ENCODE results near the gene SEPHS2. TPM values are rescaled to one million over a fixed set of nuclear protein-coding genes. Genes with fewer than 3 reads are reported as not detected.

SEPHS2 gene
- total and polyA plus RNA-seq, 9 donors: 13.1 to 38.9 (median 25.6) TPM

DNA sequence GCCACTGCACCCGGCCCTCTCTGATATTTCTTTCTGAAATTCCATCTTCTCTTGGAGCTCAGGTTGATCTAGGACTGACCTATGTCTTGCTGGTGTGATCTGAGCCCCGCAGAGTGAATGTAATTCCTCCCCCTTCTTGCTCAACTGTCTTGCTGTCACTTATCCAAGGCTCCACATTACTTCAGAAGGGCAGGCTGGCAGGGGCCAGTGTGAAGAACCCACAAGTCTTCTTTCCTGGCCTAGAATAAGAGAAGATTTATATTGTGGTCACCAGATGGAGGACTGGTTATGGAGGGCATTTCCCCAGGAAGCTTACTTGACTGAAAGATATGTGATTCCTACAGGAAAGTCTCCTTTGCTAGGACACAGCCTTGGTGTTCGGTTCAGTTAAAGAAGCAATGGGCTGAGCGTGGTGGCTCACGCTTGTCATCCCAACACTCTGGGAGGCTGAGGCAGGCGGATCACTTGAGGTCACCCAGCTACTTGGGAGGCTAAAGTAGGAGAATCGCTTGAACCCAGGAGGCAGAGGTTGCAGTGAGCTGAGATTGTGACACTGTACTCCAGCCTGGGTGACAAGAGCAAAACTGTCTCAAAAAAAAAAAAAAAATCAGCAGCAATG, 40.3 kb upstream of the SEPHS2 start:
- no peaks in the 10 kb centered on the region for H3K9me3 ChIP-seq
- H3K36me3 ChIP-seq: no peaks in the 10 kb centered on the region
- H3K4me3 ChIP-seq: no peak overlapping the region
- no peak for DNase-seq
- H3K27me3 ChIP-seq: no peaks in the 10 kb centered on the region
- H3K4me1 ChIP-seq (ENCODE audit: insufficient read depth): no peaks in the 10 kb centered on the region
- H3K27ac ChIP-seq: no peak overlapping the region
- WGBS, 3 donors: 77 to 88% (median 82%) methylated on average over 7 of the region's 7 CpGs
- TF ChIP-seq, protein P1, sequence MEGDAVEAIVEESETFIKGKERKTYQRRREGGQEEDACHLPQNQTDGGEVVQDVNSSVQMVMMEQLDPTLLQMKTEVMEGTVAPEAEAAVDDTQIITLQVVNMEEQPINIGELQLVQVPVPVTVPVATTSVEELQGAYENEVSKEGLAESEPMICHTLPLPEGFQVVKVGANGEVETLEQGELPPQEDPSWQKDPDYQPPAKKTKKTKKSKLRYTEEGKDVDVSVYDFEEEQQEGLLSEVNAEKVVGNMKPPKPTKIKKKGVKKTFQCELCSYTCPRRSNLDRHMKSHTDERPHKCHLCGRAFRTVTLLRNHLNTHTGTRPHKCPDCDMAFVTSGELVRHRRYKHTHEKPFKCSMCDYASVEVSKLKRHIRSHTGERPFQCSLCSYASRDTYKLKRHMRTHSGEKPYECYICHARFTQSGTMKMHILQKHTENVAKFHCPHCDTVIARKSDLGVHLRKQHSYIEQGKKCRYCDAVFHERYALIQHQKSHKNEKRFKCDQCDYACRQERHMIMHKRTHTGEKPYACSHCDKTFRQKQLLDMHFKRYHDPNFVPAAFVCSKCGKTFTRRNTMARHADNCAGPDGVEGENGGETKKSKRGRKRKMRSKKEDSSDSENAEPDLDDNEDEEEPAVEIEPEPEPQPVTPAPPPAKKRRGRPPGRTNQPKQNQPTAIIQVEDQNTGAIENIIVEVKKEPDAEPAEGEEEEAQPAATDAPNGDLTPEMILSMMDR (IDR thresholded peaks at IDR 0.05): no peak
- TF ChIP-seq POLR2A (IDR thresholded peaks at IDR 0.05) (no peak), EP300 (IDR thresholded peaks at IDR 0.05) (no peak)
- intact Hi-C loops (cut with DNase I): no loop called here

DNA sequence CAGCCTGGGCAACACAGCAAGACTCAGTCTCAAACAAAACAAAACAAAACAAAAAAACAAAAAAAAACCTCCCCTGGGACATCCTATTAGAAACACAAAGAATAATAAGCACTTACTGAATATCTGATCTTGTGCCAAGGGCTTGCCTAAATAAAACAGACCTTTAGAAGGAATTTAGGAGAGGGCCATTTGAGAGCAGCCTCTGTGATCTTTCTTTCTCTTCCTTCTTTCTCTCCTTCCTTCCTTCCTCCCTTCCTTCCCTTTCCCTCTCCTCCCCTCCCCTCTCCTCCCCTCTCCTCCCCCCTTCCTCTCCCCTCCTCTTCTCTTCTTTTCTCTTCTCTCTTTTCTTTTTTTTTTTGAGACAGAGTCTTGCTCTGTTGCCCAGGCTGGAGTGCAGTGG, 39.2 kb upstream of the SEPHS2 start:
- Histone ChIP-seq H3K4me1 (ENCODE audit: insufficient read depth) (no peaks in the 10 kb centered on the region), H3K4me3 (no peak overlapping the region), H3K36me3 (no peaks in the 10 kb centered on the region), H3K27me3 (no peaks in the 10 kb centered on the region), H3K9me3 (no peaks in the 10 kb centered on the region), H3K27ac (no peak overlapping the region)
- intact Hi-C loops (cut with DNase I): no loop called here
- DNase-seq: no peak
- no peak for TF ChIP-seq EP300 (IDR thresholded peaks at IDR 0.05)
- TF ChIP-seq, protein P1 (IDR thresholded peaks at IDR 0.05): no peak
- TF ChIP-seq POLR2A (IDR thresholded peaks at IDR 0.05): no peak

DNA sequence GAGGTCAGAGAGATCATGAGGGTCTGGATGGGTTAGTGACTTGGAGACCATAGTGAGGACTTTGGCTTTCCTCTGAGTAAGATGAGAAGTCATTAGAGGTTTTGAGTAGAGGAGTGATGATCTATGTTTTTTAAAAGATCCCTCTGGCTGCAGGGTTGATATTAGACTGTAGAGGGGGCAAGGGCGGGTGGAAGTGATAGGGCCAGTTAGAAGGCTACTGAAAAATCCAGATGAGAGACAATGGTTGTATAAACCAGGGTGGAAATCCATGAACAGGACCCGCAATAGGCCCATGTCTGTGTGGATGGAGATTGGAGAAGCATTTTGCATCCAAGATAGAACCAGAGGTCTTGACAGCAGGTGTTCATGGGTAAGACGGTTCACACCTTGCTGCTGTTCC, 36.7 kb upstream of the SEPHS2 start:
- TF ChIP-seq, protein P1 (IDR thresholded peaks at IDR 0.05): no peak
- TF ChIP-seq POLR2A (IDR thresholded peaks at IDR 0.05) (no peak), EP300 (IDR thresholded peaks at IDR 0.05) (no peak)
- 82 to 85% (median 82%) methylated on average over 3 of the region's 3 CpGs for whole genome bisulfite sequencing, 3 donors
- DNase-seq: no peak

DNA sequence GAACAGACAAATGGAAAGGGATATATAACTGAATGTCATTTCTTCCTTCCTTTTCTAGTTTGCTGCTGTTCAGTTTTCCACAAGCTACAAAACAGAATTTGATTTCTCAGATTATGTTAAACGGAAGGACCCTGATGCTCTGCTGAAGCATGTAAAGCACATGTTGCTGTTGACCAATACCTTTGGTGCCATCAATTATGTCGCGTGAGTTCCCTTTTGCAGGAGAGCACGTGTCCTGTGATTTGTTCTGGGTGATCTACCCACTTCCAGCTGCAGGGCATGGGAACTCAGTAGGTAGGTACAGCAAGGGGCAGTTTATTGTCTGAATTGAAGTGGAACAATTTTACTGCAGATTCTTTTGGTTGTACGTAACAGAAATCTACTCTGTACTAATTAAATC, 35.7 kb upstream of the SEPHS2 start:
- Histone ChIP-seq H3K27me3 (no peaks in the 10 kb centered on the region), H3K36me3 (no peaks in the 10 kb centered on the region), H3K4me3 (no peak overlapping the region), H3K27ac (no peak overlapping the region), H3K4me1 (ENCODE audit: insufficient read depth) (no peaks in the 10 kb centered on the region), H3K9me3 (no peaks in the 10 kb centered on the region)
- 53 to 67% (median 55%) methylated on average over 5 of the region's 5 CpGs for WGBS, 3 donors
- TF ChIP-seq POLR2A (IDR thresholded peaks at IDR 0.05) (no peak), EP300 (IDR thresholded peaks at IDR 0.05) (no peak)
- TF ChIP-seq, protein P1 (IDR thresholded peaks at IDR 0.05): no peak
- no peak for DNase-seq
- intact Hi-C loops (cut with DNase I): no loop called here

More for the DNA sequence above, 36.7 kb upstream of the SEPHS2 start:
- H3K27me3 ChIP-seq: no peaks in the 10 kb centered on the region
- H3K27ac ChIP-seq: no peak overlapping the region
- no peaks in the 10 kb centered on the region for H3K9me3 ChIP-seq
- no peak overlapping the region for H3K4me3 ChIP-seq
- intact Hi-C loops (cut with DNase I): no loop called here
- H3K4me1 ChIP-seq (ENCODE audit: insufficient read depth): no peaks in the 10 kb centered on the region
- no peaks in the 10 kb centered on the region for H3K36me3 ChIP-seq
